ENCODE data around the gene ZNF385A.

The ZNF385A gene

DNA sequence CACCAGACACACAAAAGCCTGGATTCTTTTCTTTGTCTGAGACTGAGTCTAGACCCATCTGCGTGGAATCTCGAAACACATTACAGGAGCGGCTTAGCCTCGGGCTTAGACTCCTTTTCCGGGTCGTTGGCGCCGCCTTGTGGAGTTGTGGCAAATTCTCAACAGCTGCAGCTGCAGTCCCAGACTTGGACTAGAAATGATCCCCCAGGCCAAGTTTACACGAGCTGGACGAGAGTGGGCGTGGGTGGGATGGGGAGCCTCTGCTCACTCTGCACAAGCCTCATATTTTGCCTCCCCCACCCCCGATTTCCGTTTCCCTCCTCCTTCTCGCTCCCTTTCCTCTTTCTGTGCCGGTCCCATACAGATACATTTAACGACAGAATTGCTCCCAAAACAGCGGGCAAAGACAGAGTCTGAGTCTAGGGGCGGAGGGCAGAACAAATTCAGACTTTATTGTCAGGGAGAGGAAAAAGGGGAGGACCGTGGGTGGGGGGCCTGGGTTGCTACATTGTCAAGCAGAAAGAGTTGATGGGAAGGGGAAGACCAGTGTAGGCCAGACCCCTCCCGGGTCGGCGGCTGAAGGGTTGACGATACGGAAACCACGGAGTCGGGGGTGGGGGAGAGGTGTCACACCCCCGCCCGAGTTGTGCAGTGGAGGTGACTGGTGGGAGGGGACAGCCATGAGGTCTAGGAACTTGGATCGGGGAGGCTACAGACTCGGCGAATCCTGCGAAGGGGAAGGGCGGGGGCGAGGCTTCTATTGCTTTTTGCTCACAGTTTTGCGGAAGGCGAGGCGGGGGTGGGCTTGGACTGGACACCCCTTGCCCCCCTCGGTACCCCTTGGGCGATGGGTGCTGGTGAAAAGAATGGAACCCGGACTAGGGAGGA, 15.6 kb downstream of the ZNF385A start:
- Histone ChIP-seq H4K20me1 (ENCODE audit: insufficient read depth, low read length) (no peaks in the 10 kb centered on the region), H3F3A (ENCODE audit: insufficient read depth, low read length) (no peaks in the 10 kb centered on the region), H3K27me3 (ENCODE audit: insufficient read depth, low read length) (no peaks in the 10 kb centered on the region; the same call in 1 of the 2 replicates), H3K9me2 (ENCODE audit: low read depth, low read length) (no peaks in the 10 kb centered on the region), H3K27ac (ENCODE audit: low read depth, low read length, poor library complexity, severe bottlenecking) (no peak overlapping the region), H3K4me1 (ENCODE audit: insufficient read depth, low read length, severe bottlenecking) (peaks cover 26% of the 10 kb centered on the region), H3K9me3 (ENCODE audit: low read length) (no peaks in the 10 kb centered on the region), H2AFZ (ENCODE audit: low read length) (no peak overlapping the region), H3K9ac (ENCODE audit: low read length) (peak overlapping the region; percentile 42; the same call in 1 of the 2 replicates), H3K79me2 (ENCODE audit: insufficient read depth, low read length) (no peaks in the 10 kb centered on the region), H3K36me3 (ENCODE audit: insufficient read depth, low read length) (no peaks in the 10 kb centered on the region), H3K4me2 (ENCODE audit: low read length) (peak overlapping the region; percentile 90), H3K4me3 (ENCODE audit: low read depth, low read length, poor library complexity, severe bottlenecking) (peak overlapping the region; percentile 55)
- TF ChIP-seq EZH2 (IDR thresholded peaks at IDR 0.05; ENCODE audit: borderline replicate concordance, low read length), result no peak
- TF ChIP-seq, protein P1, sequence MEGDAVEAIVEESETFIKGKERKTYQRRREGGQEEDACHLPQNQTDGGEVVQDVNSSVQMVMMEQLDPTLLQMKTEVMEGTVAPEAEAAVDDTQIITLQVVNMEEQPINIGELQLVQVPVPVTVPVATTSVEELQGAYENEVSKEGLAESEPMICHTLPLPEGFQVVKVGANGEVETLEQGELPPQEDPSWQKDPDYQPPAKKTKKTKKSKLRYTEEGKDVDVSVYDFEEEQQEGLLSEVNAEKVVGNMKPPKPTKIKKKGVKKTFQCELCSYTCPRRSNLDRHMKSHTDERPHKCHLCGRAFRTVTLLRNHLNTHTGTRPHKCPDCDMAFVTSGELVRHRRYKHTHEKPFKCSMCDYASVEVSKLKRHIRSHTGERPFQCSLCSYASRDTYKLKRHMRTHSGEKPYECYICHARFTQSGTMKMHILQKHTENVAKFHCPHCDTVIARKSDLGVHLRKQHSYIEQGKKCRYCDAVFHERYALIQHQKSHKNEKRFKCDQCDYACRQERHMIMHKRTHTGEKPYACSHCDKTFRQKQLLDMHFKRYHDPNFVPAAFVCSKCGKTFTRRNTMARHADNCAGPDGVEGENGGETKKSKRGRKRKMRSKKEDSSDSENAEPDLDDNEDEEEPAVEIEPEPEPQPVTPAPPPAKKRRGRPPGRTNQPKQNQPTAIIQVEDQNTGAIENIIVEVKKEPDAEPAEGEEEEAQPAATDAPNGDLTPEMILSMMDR (IDR thresholded peaks at IDR 0.05; ENCODE audit: low read length), result peak; percentile 91

DNA sequence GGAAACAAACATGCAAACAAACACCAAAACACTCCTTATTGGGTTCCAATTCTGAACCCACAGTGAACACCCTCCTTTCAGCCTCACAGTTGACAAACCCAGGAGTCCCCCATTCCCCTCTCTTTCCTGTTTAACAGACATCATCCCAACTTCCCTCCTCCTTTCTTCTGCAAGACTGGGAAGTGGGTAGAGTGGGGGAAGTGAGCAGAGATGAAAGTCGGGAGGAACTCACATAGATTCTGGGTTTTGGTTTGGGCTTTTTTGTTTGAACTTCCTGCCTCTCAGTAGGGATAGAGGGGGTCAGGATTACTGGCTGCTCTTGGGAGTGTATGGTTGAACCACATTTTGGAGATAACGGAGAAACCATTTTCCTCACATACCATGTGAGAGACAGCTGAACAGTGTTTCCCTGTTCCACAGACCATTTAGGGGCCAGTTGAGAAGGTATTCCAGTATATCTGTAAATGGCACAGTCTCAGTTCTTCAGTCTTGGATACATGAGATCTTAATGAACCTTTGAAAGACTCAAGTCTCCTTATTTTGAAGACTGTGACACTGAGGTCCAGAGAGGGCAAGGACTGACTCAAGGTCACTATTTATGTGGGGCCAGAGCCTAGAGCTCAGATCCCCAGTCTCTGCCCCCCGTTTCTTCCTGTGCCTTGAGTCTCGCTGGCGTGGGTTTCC, 16.4 kb downstream of the ZNF385A start:
- H3K27me3 ChIP-seq (ENCODE audit: insufficient read depth, low read length), result no peaks in the 10 kb centered on the region; the same call in 1 of the 2 replicates
- H3F3A ChIP-seq (ENCODE audit: insufficient read depth, low read length), result no peaks in the 10 kb centered on the region
- H3K4me2 ChIP-seq (ENCODE audit: low read length), result peak overlapping the region; percentile 90
- no peaks in the 10 kb centered on the region for H4K20me1 ChIP-seq (ENCODE audit: insufficient read depth, low read length)
- H3K27ac ChIP-seq (ENCODE audit: low read depth, low read length, poor library complexity, severe bottlenecking), result no peak overlapping the region
- H3K79me2 ChIP-seq (ENCODE audit: insufficient read depth, low read length), result no peaks in the 10 kb centered on the region
- peak overlapping the region; percentile 42; the same call in 1 of the 2 replicates for H3K9ac ChIP-seq (ENCODE audit: low read length)
- H2AFZ ChIP-seq (ENCODE audit: low read length), result no peak overlapping the region
- TF ChIP-seq, protein P1 (IDR thresholded peaks at IDR 0.05; ENCODE audit: low read length), result no peak
- TF ChIP-seq EZH2 (IDR thresholded peaks at IDR 0.05; ENCODE audit: borderline replicate concordance, low read length), result no peak
- peaks cover 26% of the 10 kb centered on the region for H3K4me1 ChIP-seq (ENCODE audit: insufficient read depth, low read length, severe bottlenecking)
- H3K9me2 ChIP-seq (ENCODE audit: low read depth, low read length), result no peaks in the 10 kb centered on the region
- no peaks in the 10 kb centered on the region for H3K36me3 ChIP-seq (ENCODE audit: insufficient read depth, low read length)
- peak overlapping the region; percentile 55 for H3K4me3 ChIP-seq (ENCODE audit: low read depth, low read length, poor library complexity, severe bottlenecking)
- H3K9me3 ChIP-seq (ENCODE audit: low read length), result no peaks in the 10 kb centered on the region

DNA sequence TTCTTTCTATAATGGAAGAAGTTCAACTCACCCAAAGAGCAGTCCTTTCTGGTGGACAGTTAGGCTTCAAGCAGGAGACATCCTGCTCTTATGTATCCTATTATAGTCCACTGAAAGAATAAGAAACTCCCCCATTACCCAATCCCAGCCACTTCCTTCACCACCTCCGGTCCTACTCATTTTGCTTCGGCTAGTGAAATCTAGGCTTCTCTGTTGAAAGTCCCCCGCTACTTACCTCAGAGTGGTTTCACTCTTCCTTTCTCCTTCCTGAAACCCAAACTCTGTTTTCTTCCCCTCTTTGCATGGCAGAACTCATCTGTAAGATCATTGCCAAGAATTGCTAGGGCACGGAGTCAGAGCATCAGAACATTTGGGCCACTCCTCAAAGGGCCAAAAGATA, 20.1 kb downstream of the ZNF385A start, which contains the start of gene GPR84:
TSS of gene GPR84 (minus strand) at position 74 of the 400 bp plus-strand sequence. CDS start 635 bp downstream, outside the sequence.
- Histone ChIP-seq H3K36me3 (ENCODE audit: insufficient read depth, low read length) (no peaks in the 10 kb centered on the region), H3K9ac (ENCODE audit: low read length) (no peak within 1 kb of the TSS), H3K9me2 (ENCODE audit: low read depth, low read length) (no peaks in the 10 kb centered on the region), H3K4me2 (ENCODE audit: low read length) (no peak within 1 kb of the TSS), H3K27me3 (ENCODE audit: insufficient read depth, low read length) (no peaks in the 10 kb centered on the region), H4K20me1 (ENCODE audit: insufficient read depth, low read length) (no peaks in the 10 kb centered on the region), H3K9me3 (ENCODE audit: low read length) (no peaks in the 10 kb centered on the region), H3K79me2 (ENCODE audit: insufficient read depth, low read length) (no peaks in the 10 kb centered on the region), H3K27ac (ENCODE audit: low read depth, low read length, poor library complexity, severe bottlenecking) (no peak within 1 kb of the TSS), H3F3A (ENCODE audit: insufficient read depth, low read length) (no peaks in the 10 kb centered on the region), H3K4me3 (ENCODE audit: low read depth, low read length, poor library complexity, severe bottlenecking) (no peak within 1 kb of the TSS), H2AFZ (ENCODE audit: low read length) (no peak within 1 kb of the TSS), H3K4me1 (ENCODE audit: insufficient read depth, low read length, severe bottlenecking) (peaks cover 19% of the 10 kb centered on the region)
- no peak for TF ChIP-seq EZH2 (IDR thresholded peaks at IDR 0.05; ENCODE audit: borderline replicate concordance, low read length)
- TF ChIP-seq, protein P1 (IDR thresholded peaks at IDR 0.05; ENCODE audit: low read length), result no peak
